8988T (cell line): ENCODE results near the gene MASP2.
"Not testable (repeated sequence)": the region's sequence is repeated elsewhere in the genome, so short reads cannot be mapped to it uniquely, and the experiment has no call there.

Experiments used
- DNase-seq: peaks from one replicate; pipeline ENCODE4 v3.0.0; 2011

The MASP2 gene

DNA sequence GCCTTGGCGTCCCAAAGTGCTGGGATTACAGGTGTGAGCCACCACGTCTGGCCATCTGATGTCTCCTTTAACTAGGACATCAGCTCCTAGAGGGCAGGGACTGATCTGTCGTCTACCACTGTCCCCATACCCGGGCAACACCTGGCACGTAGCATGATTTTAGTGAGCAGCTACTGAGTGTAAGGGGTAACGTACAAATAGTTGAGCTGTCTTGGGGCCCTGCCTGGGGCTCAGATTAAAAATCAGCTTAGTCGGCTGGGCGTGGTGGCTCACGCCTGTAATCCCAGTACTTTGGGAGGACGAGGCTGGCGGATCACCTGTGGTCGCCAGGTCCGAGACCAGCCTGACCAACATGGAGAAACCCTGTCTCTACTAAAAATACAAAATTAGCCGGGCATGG is 11.0 kb upstream of the MASP2 start:
- no peak for DNase-seq

DNA sequence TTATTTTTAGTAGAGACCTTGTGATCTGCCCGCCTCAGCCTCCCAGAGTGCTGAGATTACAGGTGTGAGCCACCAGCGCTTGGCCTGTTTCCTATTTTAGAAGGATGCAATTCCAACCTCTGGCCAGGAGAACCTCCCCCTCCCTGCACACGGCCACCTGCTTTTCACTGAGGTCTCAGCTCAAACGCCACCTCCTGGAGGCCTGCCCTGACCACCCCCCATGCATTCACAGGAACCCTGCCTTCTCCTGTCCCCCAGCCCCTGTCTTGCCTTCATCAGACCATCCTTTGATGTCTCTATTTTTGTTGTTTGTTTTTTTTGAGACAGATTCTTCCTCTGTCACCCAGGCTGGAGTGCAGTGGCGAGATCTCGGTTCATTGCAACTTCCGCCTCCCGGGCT is 10.4 kb upstream of the MASP2 start:
- no peak for DNase-seq

DNA sequence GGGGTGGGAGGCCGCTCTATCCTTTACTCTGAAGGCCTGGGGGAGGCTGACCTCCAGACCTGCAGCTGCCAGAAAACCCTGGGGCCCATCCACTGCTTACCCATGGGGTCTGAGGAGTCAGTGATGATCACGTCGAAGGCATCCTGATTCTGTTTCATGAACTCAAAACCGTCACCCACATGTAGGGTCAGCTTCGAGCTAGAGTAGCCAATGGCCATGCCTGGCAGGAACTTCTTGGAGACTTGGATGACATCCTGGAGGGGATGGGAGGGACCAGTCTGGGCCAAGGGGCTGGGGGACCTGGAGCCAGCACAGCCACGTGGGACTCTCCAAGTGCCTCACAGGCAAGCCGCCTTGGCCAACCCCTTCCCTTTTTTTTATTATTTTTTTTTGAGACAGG is 9.5 kb upstream of the MASP2 start:
- DNase-seq, result no peak

GRCh38 chr1:11055676-11056075 is 8.6 kb upstream of the MASP2 start:
- no peak for DNase-seq

DNA sequence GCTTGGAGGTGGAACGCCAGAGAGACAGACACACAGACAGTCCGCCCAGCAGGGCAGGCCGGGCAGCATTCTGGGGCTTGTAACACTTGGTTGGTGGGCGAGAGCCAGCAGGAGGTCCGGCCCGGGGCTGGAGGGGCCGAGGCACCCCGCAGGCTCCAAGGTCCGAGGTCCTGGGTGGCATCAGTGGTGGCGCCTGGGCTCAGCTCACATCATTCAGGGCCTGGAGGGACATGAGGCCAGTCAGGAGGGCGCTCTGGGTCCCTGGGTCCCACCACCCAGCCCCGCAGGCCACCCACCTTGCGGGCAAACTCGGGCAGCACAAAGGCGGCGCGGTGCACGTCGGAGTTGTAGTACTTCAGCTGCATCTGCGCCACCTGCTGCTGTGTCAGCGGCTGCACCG is 7.6 kb upstream of the MASP2 start:
- no peak for DNase-seq

- no peak for DNase-seq
Observed at GRCh38 chr1:11054181-11054580, 7.1 kb upstream of the MASP2 start.

GRCh38 chr1:11053758-11054137 is 6.7 kb upstream of the MASP2 start:
- DNase-seq, result no peak

GRCh38 chr1:11052839-11053757 is 6.1 kb upstream of the MASP2 start:
- no peak for DNase-seq

- DNase-seq, result no peak
Observed at GRCh38 chr1:11051781-11052511, 4.9 kb upstream of the MASP2 start.

GRCh38 chr1:11051121-11051520 is 4.1 kb upstream of the MASP2 start:
- DNase-seq, result not testable (repeated sequence)

GRCh38 chr1:11046270-11046566 is 821 bp downstream of the MASP2 start:
- DNase-seq, result no peak

DNA sequence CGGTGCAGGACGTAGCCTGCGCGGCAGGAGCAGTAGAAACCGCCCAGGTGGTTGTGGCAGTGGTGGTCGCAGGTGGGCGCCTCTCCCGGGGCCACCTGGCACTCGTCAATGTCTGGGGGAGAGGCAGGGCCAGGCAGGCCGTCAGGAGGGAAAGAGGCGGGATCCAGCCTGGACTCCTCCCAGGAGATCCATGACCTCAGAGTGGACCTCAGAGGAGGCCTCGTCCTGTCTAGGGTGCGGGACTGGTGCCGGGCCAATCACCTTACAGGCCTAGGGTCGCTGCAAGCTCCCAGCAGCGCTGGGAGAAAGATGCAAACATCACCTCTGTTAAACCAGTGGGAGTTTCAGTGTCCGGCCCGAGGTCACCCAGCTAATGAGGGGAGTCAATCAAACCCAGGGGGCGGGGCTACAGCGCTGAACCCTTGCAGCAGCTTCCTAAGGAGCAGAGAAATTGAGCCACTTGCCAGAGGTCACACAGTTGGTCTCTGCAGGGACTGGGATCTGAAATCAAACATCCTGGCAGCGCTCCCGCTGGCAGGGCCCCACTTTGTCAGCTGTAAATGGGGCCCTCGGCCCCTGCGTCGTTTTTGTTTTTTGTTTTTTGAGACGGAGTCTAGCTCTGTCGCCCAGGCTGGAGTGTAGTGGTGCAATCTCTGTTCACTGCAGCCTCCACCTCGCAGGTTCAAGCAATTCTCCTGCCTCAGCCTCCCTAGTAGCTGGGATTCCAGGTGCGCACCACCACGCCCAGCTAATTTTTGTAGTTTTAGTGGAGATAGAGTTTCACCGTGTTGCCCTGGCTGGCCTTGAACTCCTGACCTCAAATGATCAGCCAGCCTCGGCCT is 1.4 kb downstream of the MASP2 start:
- DNase-seq, result no peak

GRCh38 chr1:11044849-11045427 is 2.1 kb downstream of the MASP2 start:
- no peak for DNase-seq

DNA sequence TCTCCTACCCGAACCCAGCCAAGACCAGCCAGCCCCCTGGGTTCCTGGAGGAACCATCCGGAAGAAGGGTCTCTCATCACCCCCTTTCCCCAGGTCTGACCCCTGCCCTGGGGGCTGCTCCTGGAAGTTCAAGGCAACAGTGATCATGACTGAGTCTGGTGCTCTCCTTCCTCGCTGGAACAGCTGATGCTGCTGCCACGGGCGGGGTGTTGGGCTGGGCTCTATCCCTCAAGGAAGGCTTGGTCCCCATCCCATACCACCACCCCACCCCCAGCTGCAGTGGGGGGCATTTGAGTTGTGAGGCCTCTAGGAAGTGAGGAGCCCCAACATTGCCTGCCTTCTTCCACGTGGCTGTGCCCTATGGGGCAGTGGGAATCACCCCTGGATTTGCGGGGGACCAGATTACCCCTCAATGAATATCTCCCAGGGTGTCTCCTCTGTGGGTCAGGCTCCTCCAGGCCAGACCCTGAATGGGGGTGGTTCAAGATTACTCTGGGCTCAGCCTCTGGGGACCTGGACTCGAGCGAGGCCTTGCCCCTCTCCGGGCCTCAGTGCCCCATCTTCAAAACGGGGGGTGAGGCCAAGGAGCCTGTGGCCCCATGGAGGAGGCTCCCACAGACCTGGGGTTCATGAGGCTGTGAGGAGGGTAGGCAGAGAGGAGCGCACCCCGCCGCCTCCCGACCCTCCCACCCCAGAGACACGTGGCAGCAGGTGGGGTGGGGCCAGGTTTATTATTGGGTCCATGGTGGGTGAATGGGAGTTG is 2.8 kb downstream of the MASP2 start:
- no peak for DNase-seq

- DNase-seq, result no peak
Observed at GRCh38 chr1:11042995-11043874, 3.8 kb downstream of the MASP2 start.

GRCh38 chr1:11042065-11042464 is 5.0 kb downstream of the MASP2 start:
- no peak for DNase-seq

GRCh38 chr1:11041048-11041447 is 6.0 kb downstream of the MASP2 start:
- DNase-seq, result no peak

- not testable (repeated sequence) for DNase-seq
Observed at GRCh38 chr1:11040105-11040429, 7.0 kb downstream of the MASP2 start.

DNA sequence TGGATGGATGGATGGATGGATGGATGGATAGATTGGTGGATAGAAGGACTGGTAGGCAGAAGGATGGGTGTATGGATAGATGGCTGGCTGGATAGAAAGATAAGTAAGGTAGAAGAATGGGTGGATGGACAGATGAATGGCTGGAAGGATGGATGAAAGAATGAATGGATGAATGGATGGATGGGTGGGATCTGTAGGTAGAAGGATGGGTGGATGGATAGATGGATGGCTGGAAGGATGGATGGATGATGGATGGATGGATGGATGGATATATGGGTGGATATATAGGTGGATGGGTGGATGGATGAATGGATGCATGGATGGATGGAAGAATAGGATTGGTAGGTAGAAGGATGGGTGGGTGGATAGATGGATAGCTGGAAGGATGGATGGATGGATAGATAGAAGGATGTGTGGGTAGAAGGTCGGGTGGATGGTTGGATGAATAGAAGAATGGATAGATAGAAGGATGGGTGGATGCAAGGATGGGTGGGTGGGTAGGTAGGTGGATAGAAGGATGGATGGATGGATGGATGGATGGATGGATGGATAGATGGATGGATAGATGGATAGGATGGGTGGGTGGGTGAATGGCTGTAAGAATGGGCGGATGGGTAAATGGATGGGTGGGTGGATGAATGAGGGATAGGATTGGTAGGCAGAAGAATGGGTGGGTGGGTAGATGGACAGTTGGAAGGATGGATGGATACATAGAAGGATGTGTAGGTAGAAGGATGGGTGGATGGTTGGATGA is 7.5 kb downstream of the MASP2 start:
- no peak for DNase-seq

- DNase-seq, result no peak
Observed at GRCh38 chr1:11037740-11038182, 9.3 kb downstream of the MASP2 start.
